ENCODE data around the gene EDNRB.

GRCh38 chr13:77946522-77946921, 27.9 kb upstream of the EDNRB start:
- TF ChIP-seq EZH2 (IDR thresholded peaks at IDR 0.05; ENCODE audit: borderline replicate concordance, low read depth, low read length, poor library complexity, severe bottlenecking) (no peak), CTCF (conservative IDR thresholded peaks at IDR 0.05; ENCODE audit: low read depth, low read length) (no peak)

All from A673 (cell line).